Measurements from ENCODE around the gene GMPR2. TPM values are rescaled to one million over a fixed set of nuclear protein-coding genes. Genes with fewer than 3 reads are reported as not detected.

Gene GMPR2
- total and polyA plus RNA-seq, 10 donors = 42.2 to 85.6 (median 62.8) TPM

- DNase-seq = no peak
- intact Hi-C loops (cut with DNase I; ENCODE audit: low total_unique reads) = no loop called here
- Histone ChIP-seq H3K4me1 (peaks cover 14 to 69% (median 53%) of the 10 kb centered on the region in 6 donors), H3K36me3 (no peaks in the 10 kb centered on the region), H3K27ac (peak overlapping the region in 5 of 8 donors; percentile 27 to 68 (median 54)), H3K4me3 (no peak overlapping the region), H3K27me3 (replicated peaks in 1 of 7) (no peaks in the 10 kb centered on the region), H3K9me3 (no peaks in the 10 kb centered on the region)
- 78 to 95% (median 87%) methylated on average over 7 of the region's 7 CpGs for WGBS, 5 donors
- TF ChIP-seq POLR2AphosphoS5 (IDR thresholded peaks at IDR 0.05) = no peak
- no peak for TF ChIP-seq POLR2A (IDR thresholded peaks at IDR 0.05)
- TF ChIP-seq CTCF (IDR thresholded peaks at IDR 0.05 in 8 of 11, conservative IDR thresholded peaks at IDR 0.05 in 3 of 11) = no peak
Observed at GRCh38 chr14:24281636-24282035, 48.9 kb downstream of the GMPR2 start.

GRCh38 chr14:24282736-24283135 lies 50.0 kb downstream of the GMPR2 start:
- Histone ChIP-seq H3K4me3 (no peak overlapping the region), H3K9me3 (no peaks in the 10 kb centered on the region), H3K4me1 (peaks cover 7 to 58% (median 42%) of the 10 kb centered on the region in 6 donors), H3K27ac (peak overlapping the region in 2 of 8 donors; percentile 64 to 68), H3K36me3 (no peaks in the 10 kb centered on the region), H3K27me3 (replicated peaks in 1 of 7) (no peaks in the 10 kb centered on the region)
- no peak for TF ChIP-seq POLR2A (IDR thresholded peaks at IDR 0.05)
- TF ChIP-seq POLR2AphosphoS5 (IDR thresholded peaks at IDR 0.05) = no peak
- no peak for TF ChIP-seq CTCF (IDR thresholded peaks at IDR 0.05 in 8 of 11, conservative IDR thresholded peaks at IDR 0.05 in 3 of 11)
- 80 to 89% (median 86%) methylated on average over 1 to 3 of the region's 3 CpGs for WGBS, 5 donors
- intact Hi-C loops (cut with DNase I; ENCODE audit: low total_unique reads) = no loop called here
- peak; percentile 59 for DNase-seq

- peaks cover 0 to under 1% (median 0%) of the 10 kb centered on the region in 6 donors for H3K36me3 ChIP-seq
- WGBS, 5 donors = 93 to 98% (median 96%) methylated on average over 4 to 5 of the region's 5 CpGs
- H3K27me3 ChIP-seq (replicated peaks in 1 of 7) = no peaks in the 10 kb centered on the region
- peaks cover 7 to 46% (median 30%) of the 10 kb centered on the region in 6 donors for H3K4me1 ChIP-seq
- no peak overlapping the region for H3K4me3 ChIP-seq
- intact Hi-C loops (cut with DNase I; ENCODE audit: low total_unique reads) = no loop called here
- peak; percentile 59 for DNase-seq
- H3K9me3 ChIP-seq = no peaks in the 10 kb centered on the region
- no peak overlapping the region for H3K27ac ChIP-seq
- TF ChIP-seq POLR2A (IDR thresholded peaks at IDR 0.05) = no peak
Observed at GRCh38 chr14:24283796-24284460, 51.2 kb downstream of the GMPR2 start.

- Histone ChIP-seq H3K4me3 (no peak overlapping the region), H3K4me1 (peaks cover under 1 to 44% (median 24%) of the 10 kb centered on the region in 6 donors), H3K27ac (no peak overlapping the region), H3K9me3 (no peaks in the 10 kb centered on the region), H3K36me3 (peaks cover 0 to 7% (median 5%) of the 10 kb centered on the region in 6 donors), H3K27me3 (replicated peaks in 1 of 7) (no peaks in the 10 kb centered on the region)
- intact Hi-C loops (cut with DNase I; ENCODE audit: low total_unique reads) = no loop called here
- WGBS, 5 donors = 80 to 89% (median 83%) methylated on average over 8 to 11 of the region's 11 CpGs
- no peak for DNase-seq
- no peak for TF ChIP-seq CTCF (IDR thresholded peaks at IDR 0.05 in 8 of 11, conservative IDR thresholded peaks at IDR 0.05 in 3 of 11)
- no peak for TF ChIP-seq POLR2AphosphoS5 (IDR thresholded peaks at IDR 0.05)
- no peak for TF ChIP-seq POLR2A (IDR thresholded peaks at IDR 0.05)
Observed at GRCh38 chr14:24284501-24285035, 51.8 kb downstream of the GMPR2 start.

Measured in spleen (tissue), 11 donors.